NCI-H187 treated with DMSO at 0.1 percent for 48 hours (cell line): ENCODE measurements around the gene ASPHD1.
"Not testable (repeated sequence)": the region's sequence is repeated elsewhere in the genome, so short reads cannot be mapped to it uniquely, and the experiment has no call there.

Experiments
- DNase-seq: peaks from one replicate; lab custom pipeline; 2025; lab: John Stamatoyannopoulos, UW

The ASPHD1 gene

DNA sequence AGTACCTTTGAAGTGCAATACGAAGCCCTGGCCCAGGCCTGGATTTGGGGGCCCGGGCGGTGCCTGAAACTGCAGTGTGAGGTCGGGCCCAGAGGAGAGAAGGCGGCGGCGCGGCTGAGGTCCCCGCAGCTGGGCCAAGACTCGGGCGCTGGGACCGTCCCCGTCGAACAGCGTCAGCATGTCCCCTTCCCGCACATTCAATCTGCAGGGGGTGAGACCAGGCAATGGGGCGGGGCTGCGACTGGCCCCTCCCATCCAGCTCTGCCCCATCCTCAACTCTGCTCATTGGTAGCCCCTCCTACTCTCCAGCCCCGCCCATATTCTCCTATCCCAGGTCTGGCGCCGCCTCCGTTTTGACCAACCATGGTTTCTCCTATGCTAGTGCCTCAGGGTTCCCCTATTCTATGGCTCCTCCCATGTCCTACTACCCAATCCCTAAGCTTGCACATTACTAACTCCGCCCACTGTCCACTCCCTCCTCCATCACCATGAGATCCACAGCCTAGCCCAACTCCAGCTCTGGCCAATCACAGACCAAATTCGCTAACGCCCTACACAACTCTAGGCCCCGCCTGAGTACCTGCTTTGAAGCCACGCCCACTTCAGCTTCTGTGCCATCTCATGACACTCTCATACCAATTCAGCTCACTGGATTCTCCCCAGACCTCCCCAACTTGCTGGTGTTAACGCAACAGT lies 22.9 kb upstream of the ASPHD1 start:
- DNase-seq = peak; percentile 97

- DNase-seq = no peak
Measured at GRCh38 chr16:29878172-29878571, 22.1 kb upstream of the ASPHD1 start.

DNA sequence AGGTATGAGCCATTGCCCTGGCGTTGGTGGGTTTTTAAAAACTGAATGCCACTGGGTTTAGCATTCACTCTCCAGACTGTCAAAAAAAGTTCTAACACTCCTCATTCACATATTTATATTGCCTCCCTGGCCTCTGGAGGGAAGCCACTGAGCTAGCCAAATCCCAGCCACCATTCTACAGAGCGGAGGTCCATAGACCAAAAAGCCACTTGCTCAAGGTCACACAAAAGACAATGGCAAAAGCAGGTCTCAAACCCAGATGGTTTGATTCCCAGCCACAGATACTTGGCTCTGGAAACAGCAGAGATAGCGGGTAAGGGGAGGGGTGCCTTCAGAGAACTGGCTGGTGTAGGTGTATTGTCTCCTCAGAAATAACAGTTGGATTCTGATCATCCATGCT lies 19.2 kb upstream of the ASPHD1 start:
- DNase-seq = no peak

- DNase-seq = no peak
Measured at GRCh38 chr16:29883987-29884386, 16.3 kb upstream of the ASPHD1 start.

- DNase-seq = not testable (repeated sequence)
Measured at GRCh38 chr16:29889372-29889771, 10.9 kb upstream of the ASPHD1 start.

GRCh38 chr16:29891525-29892457 lies 8.5 kb upstream of the ASPHD1 start:
- DNase-seq = no peak

- no peak for DNase-seq
Measured at GRCh38 chr16:29892458-29892813, 7.9 kb upstream of the ASPHD1 start.

DNA sequence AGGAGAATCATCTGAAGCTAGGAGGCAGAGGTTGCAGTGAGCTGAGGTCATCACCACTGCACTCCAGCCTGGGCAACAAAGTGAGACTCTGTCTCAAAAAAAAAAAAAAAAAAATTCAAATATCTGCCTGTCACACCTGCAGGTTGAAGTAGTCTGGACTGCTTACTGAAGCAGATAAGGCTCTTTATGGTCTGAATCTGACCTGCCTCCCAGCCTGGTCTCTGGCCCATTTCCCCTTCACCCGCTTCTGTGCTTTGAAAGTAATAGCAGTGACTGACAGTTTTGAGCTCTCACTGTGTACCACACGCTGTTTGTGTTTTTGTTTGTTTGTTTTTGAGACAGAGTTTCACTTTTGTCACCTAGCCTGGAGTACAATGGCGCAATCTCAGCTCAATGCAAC lies 6.7 kb upstream of the ASPHD1 start:
- no peak for DNase-seq

- DNase-seq = no peak
Measured at GRCh38 chr16:29894352-29894751, 5.9 kb upstream of the ASPHD1 start.

DNA sequence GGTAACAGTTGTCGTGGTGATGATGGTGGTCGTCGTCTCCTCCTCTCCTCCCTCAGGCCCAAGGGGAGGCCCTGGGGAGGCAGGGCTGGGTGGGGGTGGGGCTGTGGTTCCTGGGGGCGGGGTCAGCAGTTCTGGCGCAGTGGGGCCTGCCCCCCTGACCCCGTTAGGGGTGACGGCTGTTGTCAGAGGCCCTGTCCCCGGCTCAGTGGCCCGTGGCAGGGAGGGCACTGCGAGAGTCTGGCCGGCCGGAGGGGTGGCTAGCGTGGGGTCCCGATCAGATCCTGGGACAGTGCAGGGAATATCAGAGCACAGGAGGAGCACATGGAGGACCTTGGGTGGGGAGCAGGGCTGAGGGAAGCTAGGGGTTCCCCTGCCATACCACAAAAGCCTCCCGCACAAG lies 3.4 kb upstream of the ASPHD1 start:
- DNase-seq = no peak

DNA sequence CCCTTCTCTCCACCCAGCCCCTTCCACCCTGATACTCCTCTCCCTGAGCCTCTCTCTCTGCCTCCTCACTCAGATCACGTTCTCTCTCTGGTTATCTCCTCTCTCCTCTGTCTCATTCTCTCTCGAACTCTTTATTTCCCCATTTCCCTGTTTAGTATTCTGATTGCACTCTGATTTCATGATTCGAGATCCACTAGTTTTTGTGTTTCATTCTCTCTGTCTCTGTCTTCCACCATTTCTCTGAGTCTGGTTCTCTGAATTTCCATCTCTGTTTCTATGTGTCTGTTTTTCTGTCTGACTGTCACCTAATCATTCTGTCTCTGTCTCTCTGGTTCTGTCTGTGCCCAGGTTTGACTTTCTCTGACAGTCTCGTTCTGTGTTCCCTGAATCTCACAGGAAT lies 3.0 kb upstream of the ASPHD1 start:
- DNase-seq = no peak

- DNase-seq = no peak
Measured at GRCh38 chr16:29898135-29898803, 2.0 kb upstream of the ASPHD1 start.

DNA sequence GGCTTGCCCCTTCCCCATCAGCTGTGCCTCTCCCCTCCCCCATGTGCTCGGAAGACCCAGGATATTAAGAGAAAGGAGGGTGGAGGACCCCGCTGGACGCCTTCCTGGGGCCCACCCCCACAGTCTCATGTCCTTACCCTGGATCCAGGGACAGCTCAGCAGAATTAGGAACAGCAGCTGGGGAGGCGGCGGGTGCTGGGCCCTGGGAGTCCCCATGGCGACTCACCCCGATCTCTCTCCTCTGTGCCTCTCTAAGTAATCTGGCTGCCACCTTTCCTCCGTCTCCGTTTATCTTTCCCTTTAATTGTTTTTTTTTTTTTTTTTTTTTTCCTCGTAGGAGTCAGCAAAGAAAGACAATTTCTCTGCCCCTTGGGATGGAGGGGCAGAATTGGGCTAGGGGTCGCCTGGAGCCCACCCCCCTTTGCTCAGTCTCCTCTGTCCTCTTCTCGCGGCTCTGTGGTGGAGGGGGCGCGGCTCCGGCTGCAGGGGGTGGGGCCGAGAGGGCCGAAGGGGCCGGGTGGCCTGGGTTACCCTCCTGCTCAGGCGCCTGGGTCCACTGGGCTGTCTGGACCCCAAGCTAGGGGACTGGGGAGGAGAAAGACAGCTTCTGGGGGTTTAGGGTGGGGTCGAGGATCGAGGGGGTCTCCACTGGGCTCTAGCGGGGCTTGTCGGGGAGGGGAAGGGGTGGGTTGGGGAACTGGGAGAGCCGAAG lies 1.3 kb upstream of the ASPHD1 start:
- DNase-seq = no peak

DNA sequence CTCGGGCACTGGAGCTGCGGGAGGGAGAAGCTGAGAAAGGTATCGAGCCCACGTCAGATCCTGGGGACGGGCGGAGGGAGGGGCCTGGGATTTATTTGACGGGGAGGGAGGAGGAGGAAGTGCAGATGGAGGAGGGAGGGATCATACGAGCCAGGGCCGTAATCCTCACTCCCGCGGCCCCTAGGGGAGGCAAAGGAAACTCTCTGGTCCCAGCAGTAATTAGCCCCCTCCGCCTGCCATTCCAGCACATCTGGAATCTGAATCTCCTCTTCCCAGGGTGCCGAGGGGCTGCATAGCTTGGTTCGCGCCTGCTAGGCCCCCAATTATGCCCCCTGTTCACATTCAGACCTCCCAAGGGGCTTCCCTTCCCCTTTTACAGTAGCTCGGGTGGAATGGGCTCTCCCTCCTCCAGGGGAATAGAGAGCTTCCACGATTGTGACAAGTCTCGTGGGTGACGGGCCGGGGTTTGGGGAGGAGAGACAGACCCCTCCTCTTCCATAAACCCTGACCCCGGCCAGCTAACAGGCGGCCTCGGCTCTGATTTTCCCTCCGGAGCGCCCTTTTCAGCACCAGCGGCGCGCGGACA lies 679 bp upstream of the ASPHD1 start, which contains the start of gene SEZ6L2:
Gene SEZ6L2 (minus strand): TSS at position 35 of the 586 bp plus-strand sequence. CDS start 531 bp downstream, outside the sequence.
- peak; percentile 66 for DNase-seq

GRCh38 chr16:29900888-29901606 lies 759 bp downstream of the ASPHD1 start:
- DNase-seq = no peak

DNA sequence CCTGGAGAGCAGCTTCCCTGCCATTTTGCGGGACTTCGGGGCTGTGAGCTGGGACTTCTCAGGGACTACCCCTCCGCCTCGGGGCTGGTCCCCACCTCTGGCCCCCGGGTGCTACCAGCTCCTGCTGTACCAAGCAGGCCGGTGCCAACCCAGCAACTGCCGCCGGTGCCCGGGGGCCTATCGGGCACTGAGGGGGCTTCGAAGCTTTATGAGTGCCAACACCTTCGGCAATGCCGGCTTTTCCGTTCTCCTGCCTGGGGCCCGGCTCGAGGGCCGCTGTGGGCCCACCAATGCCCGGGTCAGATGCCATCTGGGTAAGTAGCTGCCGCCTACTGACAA lies 1.3 kb downstream of the ASPHD1 start:
- no peak for DNase-seq

- no peak for DNase-seq
Measured at GRCh38 chr16:29903590-29903989, 3.3 kb downstream of the ASPHD1 start.

GRCh38 chr16:29904947-29905346 lies 4.7 kb downstream of the ASPHD1 start:
- no peak for DNase-seq

DNA sequence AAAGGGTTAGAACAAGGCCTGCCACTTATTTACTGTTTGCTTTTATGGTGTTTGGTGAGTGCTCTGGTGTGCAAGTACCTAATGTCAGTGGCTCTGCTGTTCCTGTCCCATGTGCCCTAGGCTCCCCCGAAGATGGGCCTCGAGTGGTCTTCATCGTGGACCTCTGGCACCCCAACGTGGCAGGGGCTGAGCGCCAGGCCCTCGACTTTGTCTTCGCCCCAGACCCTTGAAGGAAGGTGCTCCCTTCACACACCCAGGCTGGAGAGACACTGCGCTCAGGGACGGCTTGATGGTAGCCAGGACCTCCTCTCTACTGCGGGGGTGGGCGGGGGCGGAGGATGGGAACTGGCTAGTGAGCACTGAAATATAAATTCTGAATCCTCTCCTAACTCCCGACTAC lies 5.4 kb downstream of the ASPHD1 start:
- DNase-seq = no peak

GRCh38 chr16:29906520-29907244 lies 6.4 kb downstream of the ASPHD1 start:
- no peak for DNase-seq
